A549 (cell line): ENCODE data around the gene MAP1LC3A. TPM values are rescaled to one million over a fixed set of nuclear protein-coding genes. Genes with fewer than 3 reads are reported as not detected.

Source experiments
- ATAC-seq, 2 experiments: fragments of 200-7000 bp in 1 of 2; fragments of >200 bp in 1 of 2; cut with Nextera tagmentation in 1 of 2; cut with Tn5 transposase in 1 of 2; 3 replicates each; pipeline versions ENCODE4 v1.8.0 to v1.9.1; 2018 to 2020; ENCODE audit warnings: mild to moderate bottlenecking in 1 of 2, moderate library complexity in 1 of 2
- CTCF ChIA-PET: fragments of 300-600 bp; sonication (Branson Sonifier 250); formaldehyde crosslinking; extraction: SDS; loops from one replicate; lab custom pipeline; 2021; ENCODE audit warnings: antibody characterized with exemption, inconsistent platforms; lab: Yijun Ruan, JAX
- POLR2A ChIA-PET: fragments of 350-600 bp; formaldehyde crosslinking; extraction: SDS; loops from one replicate; lab custom pipeline; 2021; ENCODE audit warnings: antibody characterized with exemption, inconsistent platforms; lab: Yijun Ruan, JAX
- DNase-seq, 2 experiments: peaks; one replicate each; pipeline versions ENCODE4 v3.0.0 to v3.0.0-alpha.2; 2011 to 2016; ENCODE audit warnings: low read depth in 1 of 2, low spot score in 1 of 2
- FAIRE-seq: peaks from 2 replicates; lab custom pipeline; 2011; peaks lifted over from hg19 to GRCh38; lab: Jason Lieb, UNC
- H3K27ac ChIP-seq, 2 experiments: fragments of >200 bp; sonication (Bioruptor Twin); formaldehyde crosslinking; 3 replicates each; pipeline ENCODE4 v1.5.1; 2016 to 2017
- H3K4me1 ChIP-seq: fragments of >200 bp; sonication (Bioruptor Twin); formaldehyde crosslinking; 3 replicates; pipeline ENCODE4 v1.6.1; 2016
- H3K4me2 ChIP-seq: fragments of >200 bp; sonication (Bioruptor Twin); formaldehyde crosslinking; 3 replicates; pipeline ENCODE4 v1.6.1; 2016
- H3K4me3 ChIP-seq: fragments of >200 bp; sonication (Bioruptor Twin); formaldehyde crosslinking; 3 replicates; pipeline ENCODE4 v1.5.1; 2016
- H3K9me3 ChIP-seq: fragments of >200 bp; sonication (Bioruptor Twin); formaldehyde crosslinking; 3 replicates; pipeline ENCODE4 v1.6.1; 2016
- ESRRA ChIP-seq: fragments of 150-350 bp; IDR thresholded peaks from 2 replicates; pipeline ENCODE4 v1.6.1; 2014; ENCODE audit warnings: mild to moderate bottlenecking, low read length, borderline replicate concordance
- FOSL2 ChIP-seq, 2 experiments: fragments of 450-650 bp in 1 of 2; fragments of >200 bp in 1 of 2; sonication (Bioruptor Twin) in 1 of 2; formaldehyde crosslinking; IDR thresholded peaks; 2 replicates each; pipeline versions ENCODE4 v1.5.0 to v1.6.1; 2016 to 2020; ENCODE audit warnings: mild to moderate bottlenecking in 1 of 2, moderate library complexity in 1 of 2
- KDM5A ChIP-seq: fragments of 200-600 bp; sonication (generic); IDR thresholded peaks from 2 replicates; pipeline ENCODE4 v1.6.1; 2016; ENCODE audit warnings: antibody characterized with exemption, mild to moderate bottlenecking
- NR3C1 ChIP-seq: fragments of >200 bp; sonication (Bioruptor Twin); formaldehyde crosslinking; IDR thresholded peaks from 3 replicates; pipeline ENCODE4 v1.6.1; 2017
- WGBS: methylation state at CpG from one replicate; pipeline ENCODE4 v1.1.6; 2017; ENCODE audit errors: missing lambda C conversion rate; 5-methylcytosine and 5-hydroxymethylcytosine counted together
- polyA plus RNA-seq, 4 experiments: library from polyadenylated mRNA; depleted of rRNA in 3 of 4; stranded (reverse); fragments of >200 nt; fragmentation: RNase III in 1 of 4; extraction: RNeasy Plus Mini Kit Qiagen cat#74134 plus additional on column Dnase treatment in 1 of 4; gene quantifications; 2 replicates in 3 of 4; 3 replicates in 1 of 4; pipeline ENCODE4 v1.2.3, GENCODE V29; 2011 to 2017
- small RNA-seq, 6 experiments: library from RNA; depleted of rRNA; stranded (forward); fragments of <200 nt; gene quantifications; one replicate each; pipeline ENCODE3, GENCODE V24; 2012

The MAP1LC3A gene
- polyA plus RNA-seq, 2 of the 4 experiments (the other 2 are of a cell fraction), result 4.3 to 15.7 TPM

GRCh38 chr20:34607066-34607465 is 48.5 kb downstream of the MAP1LC3A start:
- no peak overlapping the region for H3K4me2 ChIP-seq
- H3K27ac ChIP-seq, result no peak overlapping the region
- no peak for DNase-seq
- WGBS, result 96% methylated on average over 7 of the region's 7 CpGs
- no peak overlapping the region for H3K4me3 ChIP-seq
- ATAC-seq, result no peak
- no peaks in the 10 kb centered on the region for H3K9me3 ChIP-seq
- TF ChIP-seq KDM5A, result no peak
- no peak for TF ChIP-seq FOSL2 (IDR thresholded peaks at IDR 0.05)
- no peak for TF ChIP-seq FOSL2 (CRISPR knock-in tag; IDR thresholded peaks at IDR 0.05)
- TF ChIP-seq NR3C1, result no peak
- TF ChIP-seq ESRRA, result no peak
- ChIA-PET POLR2A (no interaction called here), CTCF (interaction anchor here (0.8 kb wide), 1 partner anchor 70 kb away, joined by 3 read pairs; no protein-coding TSS in a partner anchor)
- 0 out of 3 replicates have a peak, but pooled peaks cover 3% of the 10 kb centered on the region for H3K4me1 ChIP-seq
- no peak for FAIRE-seq

Small RNA genes lying within 50 kb of the gene (small RNA-seq; reads per million reads assigned to genes)
- gene RF00019, result 0 reads per million in 6 experiments

Other genes starting within 250 kb of the MAP1LC3A start
- gene ITCH, start 195.4 kb upstream of the MAP1LC3A start, polyA plus RNA-seq (2011; rRNA removed), result 23.9 and 27.5 TPM in 2 replicates
- 24.4 to 25.0 TPM (median 24.4 TPM) in 3 replicates for gene ITCH, start 195.4 kb upstream of the MAP1LC3A start, polyA plus RNA-seq (2017; fragmentation: RNase III; extraction: RNeasy Plus Mini Kit Qiagen cat#74134 plus additional on column Dnase treatment)
- 148 and 204 TPM in 2 replicates for gene DYNLRB1, start 42.3 kb upstream of the MAP1LC3A start, polyA plus RNA-seq (2011; rRNA removed)
- 206 to 230 TPM (median 211 TPM) in 3 replicates for gene DYNLRB1, start 42.3 kb upstream of the MAP1LC3A start, polyA plus RNA-seq (2017; fragmentation: RNase III; extraction: RNeasy Plus Mini Kit Qiagen cat#74134 plus additional on column Dnase treatment)
- gene PIGU, start 118.4 kb downstream of the MAP1LC3A start, polyA plus RNA-seq (2011; rRNA removed), result 100 and 103 TPM in 2 replicates
- gene PIGU, start 118.4 kb downstream of the MAP1LC3A start, polyA plus RNA-seq (2017; fragmentation: RNase III; extraction: RNeasy Plus Mini Kit Qiagen cat#74134 plus additional on column Dnase treatment), result 26.0 to 27.8 TPM (median 26.2 TPM) in 3 replicates
- 2.2 and 3.6 TPM in 2 replicates for gene TP53INP2, start 145.6 kb downstream of the MAP1LC3A start, polyA plus RNA-seq (2011; rRNA removed)
- 3.5 to 5.2 TPM (median 4.5 TPM) in 3 replicates for gene TP53INP2, start 145.6 kb downstream of the MAP1LC3A start, polyA plus RNA-seq (2017; fragmentation: RNase III; extraction: RNeasy Plus Mini Kit Qiagen cat#74134 plus additional on column Dnase treatment)